Liver (tissue), 9 donors: ENCODE data around the gene ZNF217. TPM values are rescaled to one million over a fixed set of nuclear protein-coding genes. Genes with fewer than 3 reads are reported as not detected.
"Not testable (repeated sequence)": the region's sequence is repeated elsewhere in the genome, so short reads cannot be mapped to it uniquely, and the experiment has no call there.

Experiments
- DNase-seq: peaks from one replicate; pipeline ENCODE4 v3.0.0-alpha.2; 2017; ENCODE audit warnings: low spot score
- H3K27ac ChIP-seq, 2 donors: one replicate each; pipeline ENCODE4 v1.7.0; 2013; ENCODE audit warnings: inconsistent platforms in 2 of 2, low read length in 2 of 2, control low read depth in 1 of 2, low read depth in 1 of 2, mild to moderate bottlenecking in 1 of 2
- H3K27me3 ChIP-seq, 4 donors: one replicate each; pipeline versions ENCODE4 v1.6.1 to v1.7.0; 2013; ENCODE audit warnings: low read length in 3 of 4, inconsistent platforms in 1 of 4, mild to moderate bottlenecking in 1 of 4, moderate library complexity in 1 of 4; ENCODE audit not compliant: control insufficient read depth in 4 of 4, insufficient read depth in 4 of 4
- H3K36me3 ChIP-seq, 4 donors: one replicate each; pipeline versions ENCODE4 v1.6.1 to v1.7.0; 2013; ENCODE audit warnings: low read length in 3 of 4, mild to moderate bottlenecking in 3 of 4, low read depth in 1 of 4, moderate library complexity in 1 of 4; ENCODE audit not compliant: control insufficient read depth in 4 of 4, insufficient read depth in 3 of 4
- H3K4me1 ChIP-seq, 4 donors: one replicate each; pipeline versions ENCODE4 v1.6.1 to v1.7.0; 2013; ENCODE audit warnings: low read length in 3 of 4, mild to moderate bottlenecking in 3 of 4, moderate library complexity in 1 of 4; ENCODE audit not compliant: control insufficient read depth in 4 of 4, insufficient read depth in 4 of 4
- H3K4me3 ChIP-seq, 3 donors: one replicate each; pipeline versions ENCODE4 v1.6.1 to v1.7.0; 2013; ENCODE audit warnings: low read length in 3 of 3, control low read depth in 1 of 3, low read depth in 1 of 3, mild to moderate bottlenecking in 1 of 3
- H3K9ac ChIP-seq, 2 donors: one replicate each; pipeline ENCODE4 v1.7.0; 2013; ENCODE audit warnings: low read length in 2 of 2, mild to moderate bottlenecking in 2 of 2, moderate library complexity in 2 of 2, control low read depth in 1 of 2, low read depth in 1 of 2
- H3K9me3 ChIP-seq, 4 donors: one replicate each; pipeline versions ENCODE4 v1.6.1 to v1.7.0; 2013; ENCODE audit warnings: low read length in 3 of 4; ENCODE audit not compliant: control insufficient read depth in 4 of 4
- EGR1 ChIP-seq, 2 donors: IDR thresholded peaks; 2 replicates each; pipeline ENCODE4 v1.6.1; 2016 to 2018; ENCODE audit warnings: antibody characterized with exemption in 2 of 2, low read depth in 2 of 2
- GABPA ChIP-seq, 2 donors: IDR thresholded peaks in 1 of 2; conservative IDR thresholded peaks in 1 of 2; 2 replicates each; pipeline ENCODE4 v1.6.1; 2016; ENCODE audit warnings: antibody characterized with exemption in 2 of 2, mild to moderate bottlenecking in 1 of 2, moderate library complexity in 1 of 2
- HNF4G ChIP-seq: IDR thresholded peaks from 2 replicates; pipeline ENCODE4 v1.6.1; 2016; ENCODE audit warnings: antibody characterized with exemption
- JUND ChIP-seq, 2 donors: IDR thresholded peaks; 2 replicates each; pipeline ENCODE4 v1.6.1; 2016; ENCODE audit warnings: antibody characterized with exemption in 2 of 2
- REST ChIP-seq: IDR thresholded peaks from 2 replicates; pipeline ENCODE4 v1.6.1; 2016; ENCODE audit warnings: antibody characterized with exemption, mild to moderate bottlenecking
- RXRA ChIP-seq, 2 donors: IDR thresholded peaks; 2 replicates each; pipeline ENCODE4 v1.6.1; 2017 to 2018; ENCODE audit warnings: antibody characterized with exemption in 2 of 2, mild to moderate bottlenecking in 1 of 2
- SP1 ChIP-seq: IDR thresholded peaks from 2 replicates; pipeline ENCODE4 v1.6.1; 2018; ENCODE audit warnings: antibody characterized with exemption, mild to moderate bottlenecking
- TAF1 ChIP-seq: conservative IDR thresholded peaks from 2 replicates; pipeline ENCODE4 v1.6.1; 2016; ENCODE audit warnings: antibody characterized with exemption, mild to moderate bottlenecking
- YY1 ChIP-seq: IDR thresholded peaks from 2 replicates; pipeline ENCODE4 v1.6.1; 2016; ENCODE audit warnings: antibody characterized with exemption, mild to moderate bottlenecking
- ZBTB33 ChIP-seq: IDR thresholded peaks from 2 replicates; pipeline ENCODE4 v1.6.1; 2016; ENCODE audit warnings: antibody characterized with exemption
- WGBS: extraction: QIAGEN DNeasy Blood & Tissue Kit; methylation state at CpG from one replicate; pipeline ENCODE4 v1.1.7; 2013; 5-methylcytosine and 5-hydroxymethylcytosine counted together
- polyA plus RNA-seq, 2 donors: library from polyadenylated mRNA; stranded (reverse) in 1 of 2; unstranded in 1 of 2; fragments of 200-250 nt in 1 of 2; fragments of >200 nt in 1 of 2; fragmentation: Nextera tagmentation in 1 of 2; extraction: Ambion mirVana in 1 of 2; gene quantifications; one replicate each; pipeline versions ENCODE4 v1.2.1 to v1.2.3, GENCODE V29; 2013 to 2015
- total RNA-seq, 2 donors: library from RNA; depleted of rRNA; stranded (reverse); fragments of >200 nt; gene quantifications; one replicate each; pipeline ENCODE4 v1.2.3, GENCODE V29; 2014
- TF ChIP-seq, protein P1 (sequence below): fragments of 150-350 bp; IDR thresholded peaks from 2 replicates; pipeline ENCODE4 v1.5.1; 2017; ENCODE audit warnings: improper control_type of control experiment, low read depth, low read length; ENCODE audit not compliant: missing input control
- TF ChIP-seq, protein P2 (sequence below): IDR thresholded peaks from 2 replicates; pipeline ENCODE4 v1.6.1; 2016; ENCODE audit warnings: antibody characterized with exemption
- donor health status: healthy.
- donor health status: healthy.
- donor health status: healthy.
- donor health status: healthy.
- donor health status: healthy.

ZNF217 gene
- total and polyA plus RNA-seq, 4 donors: 4.2 to 16.3 (median 11.2) TPM

DNA sequence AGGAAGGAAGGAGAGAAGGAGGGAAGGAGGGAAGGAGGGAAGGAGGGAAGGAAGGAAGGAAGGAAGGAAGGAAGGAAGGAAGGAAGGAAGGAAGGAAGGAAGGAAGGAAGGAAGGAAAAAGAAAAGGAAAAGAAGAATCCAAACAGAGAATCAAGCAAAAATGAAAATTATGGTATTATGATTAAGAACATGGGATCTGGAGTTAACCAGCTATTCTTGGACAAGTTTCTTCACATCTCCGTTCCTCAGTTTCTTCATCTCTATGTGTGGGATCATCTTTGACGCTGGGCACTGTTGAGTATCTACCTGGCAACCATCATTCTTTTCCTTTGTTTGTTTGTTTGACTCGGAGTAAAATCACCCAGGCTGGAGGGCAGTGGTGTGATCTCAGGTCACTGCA lies 71.6 kb downstream of the ZNF217 start:
- no peak overlapping the region for H3K27ac ChIP-seq
- no peaks in the 10 kb centered on the region for H3K4me1 ChIP-seq
- no peak overlapping the region for H3K4me3 ChIP-seq
- TF ChIP-seq, protein P1, sequence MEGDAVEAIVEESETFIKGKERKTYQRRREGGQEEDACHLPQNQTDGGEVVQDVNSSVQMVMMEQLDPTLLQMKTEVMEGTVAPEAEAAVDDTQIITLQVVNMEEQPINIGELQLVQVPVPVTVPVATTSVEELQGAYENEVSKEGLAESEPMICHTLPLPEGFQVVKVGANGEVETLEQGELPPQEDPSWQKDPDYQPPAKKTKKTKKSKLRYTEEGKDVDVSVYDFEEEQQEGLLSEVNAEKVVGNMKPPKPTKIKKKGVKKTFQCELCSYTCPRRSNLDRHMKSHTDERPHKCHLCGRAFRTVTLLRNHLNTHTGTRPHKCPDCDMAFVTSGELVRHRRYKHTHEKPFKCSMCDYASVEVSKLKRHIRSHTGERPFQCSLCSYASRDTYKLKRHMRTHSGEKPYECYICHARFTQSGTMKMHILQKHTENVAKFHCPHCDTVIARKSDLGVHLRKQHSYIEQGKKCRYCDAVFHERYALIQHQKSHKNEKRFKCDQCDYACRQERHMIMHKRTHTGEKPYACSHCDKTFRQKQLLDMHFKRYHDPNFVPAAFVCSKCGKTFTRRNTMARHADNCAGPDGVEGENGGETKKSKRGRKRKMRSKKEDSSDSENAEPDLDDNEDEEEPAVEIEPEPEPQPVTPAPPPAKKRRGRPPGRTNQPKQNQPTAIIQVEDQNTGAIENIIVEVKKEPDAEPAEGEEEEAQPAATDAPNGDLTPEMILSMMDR: no peak
- TF ChIP-seq RXRA (IDR thresholded peaks at IDR 0.05): no peak
- no peak for TF ChIP-seq TAF1
- TF ChIP-seq HNF4G: no peak
- no peak for TF ChIP-seq REST
- TF ChIP-seq YY1: no peak
- no peak for TF ChIP-seq SP1
- TF ChIP-seq GABPA (IDR thresholded peaks at IDR 0.05 in 1 of 2, conservative IDR thresholded peaks at IDR 0.05 in 1 of 2): no peak
- TF ChIP-seq EGR1 (IDR thresholded peaks at IDR 0.05; ENCODE audit: low read depth in 2 of 2): no peak
- no peak for TF ChIP-seq ZBTB33
- TF ChIP-seq JUND (IDR thresholded peaks at IDR 0.05): no peak
- TF ChIP-seq, protein P2, sequence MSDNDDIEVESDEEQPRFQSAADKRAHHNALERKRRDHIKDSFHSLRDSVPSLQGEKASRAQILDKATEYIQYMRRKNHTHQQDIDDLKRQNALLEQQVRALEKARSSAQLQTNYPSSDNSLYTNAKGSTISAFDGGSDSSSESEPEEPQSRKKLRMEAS: no peak
- H3K36me3 ChIP-seq: no peaks in the 10 kb centered on the region
- H3K9me3 ChIP-seq: no peaks in the 10 kb centered on the region
- DNase-seq: no peak
- H3K27me3 ChIP-seq: peaks cover 0 to 3% (median 0%) of the 10 kb centered on the region in 4 donors
- 82% methylated on average over 3 of the region's 3 CpGs for WGBS
- no peak overlapping the region for H3K9ac ChIP-seq

- not testable (repeated sequence) for H3K4me1 ChIP-seq, H3K36me3 ChIP-seq, H3K9me3 ChIP-seq, H3K4me3 ChIP-seq, DNase-seq, H3K9ac ChIP-seq, H3K27ac ChIP-seq, H3K27me3 ChIP-seq
- 81% methylated on average over 5 of the region's 5 CpGs for WGBS
Measured at GRCh38 chr20:53521421-53521820, 72.2 kb downstream of the ZNF217 start.
